Mesothelial cell of epicardium (in vitro differentiated cells): ENCODE results near the gene RNF224. TPM values are rescaled to one million over a fixed set of nuclear protein-coding genes. Genes with fewer than 3 reads are reported as not detected.
"Not testable (repeated sequence)": the region's sequence is repeated elsewhere in the genome, so short reads cannot be mapped to it uniquely, and the experiment has no call there.

Experiments
- DNase-seq, 2 experiments: peaks; one replicate each; pipeline ENCODE4 v3.0.0; 2021; ENCODE audit warnings: low spot score in 2 of 2; ENCODE audit not compliant: unreplicated experiment in 2 of 2
- H3K27ac Mint-ChIP-seq: 2 replicates; pipeline ENCODE4 v1.8.0; 2021; ENCODE audit warnings: mixed read lengths
- H3K27me3 Mint-ChIP-seq: 2 replicates; pipeline ENCODE4 v1.8.0; 2021; ENCODE audit warnings: low read depth, mixed read lengths
- H3K36me3 Mint-ChIP-seq: 2 replicates; pipeline ENCODE4 v1.8.0; 2021; ENCODE audit warnings: mixed read lengths
- H3K4me1 Mint-ChIP-seq: 2 replicates; pipeline ENCODE4 v1.8.0; 2021; ENCODE audit warnings: mixed read lengths
- H3K4me3 Mint-ChIP-seq: 2 replicates; pipeline ENCODE4 v1.8.0; 2021; ENCODE audit warnings: mild to moderate bottlenecking, moderate library complexity, mixed read lengths
- H3K9me3 Mint-ChIP-seq: 2 replicates; pipeline ENCODE4 v1.8.0; 2021; ENCODE audit warnings: mixed read lengths
- CTCF ChIP-seq: fragments of 200-600 bp; sonication (generic); IDR thresholded peaks from one replicate; pipeline ENCODE4 v1.5.0; 2021; ENCODE audit warnings: antibody characterized with exemption; ENCODE audit not compliant: unreplicated experiment
- total RNA-seq: library from RNA; stranded (reverse); gene quantifications from 3 replicates; pipeline ENCODE4 v1.2.1, GENCODE V29; 2021

RNF224 gene
- total RNA-seq, 1 donor from 2014 or later = 0.16 TPM

GRCh38 chr9:137262173-137262908 is 35.0 kb downstream of the RNF224 start:
- H3K27ac Mint-ChIP-seq, H3K4me1 Mint-ChIP-seq, H3K36me3 Mint-ChIP-seq, DNase-seq, H3K4me3 Mint-ChIP-seq, H3K27me3 Mint-ChIP-seq, H3K9me3 Mint-ChIP-seq: not testable (repeated sequence)
- peak; percentile 35 for TF ChIP-seq CTCF

GRCh38 chr9:137262909-137263285 is 35.6 kb downstream of the RNF224 start:
- Mint-ChIP-seq H3K4me1 (no peaks in the 10 kb centered on the region), H3K9me3 (no peaks in the 10 kb centered on the region), H3K4me3 (no peak overlapping the region), H3K27ac (no peak overlapping the region), H3K27me3 (no peaks in the 10 kb centered on the region), H3K36me3 (peaks cover 7% of the 10 kb centered on the region)
- no peak for TF ChIP-seq CTCF
- DNase-seq = no peak

GRCh38 chr9:137263506-137263905 is 36.2 kb downstream of the RNF224 start:
- no peak for TF ChIP-seq CTCF
- Mint-ChIP-seq H3K36me3 (peaks cover 8% of the 10 kb centered on the region), H3K4me3 (no peak overlapping the region), H3K27ac (no peak overlapping the region), H3K9me3 (no peaks in the 10 kb centered on the region), H3K27me3 (no peaks in the 10 kb centered on the region), H3K4me1 (no peaks in the 10 kb centered on the region)
- no peak for DNase-seq

- Mint-ChIP-seq H3K27ac (no peak overlapping the region), H3K4me3 (no peak overlapping the region), H3K27me3 (no peaks in the 10 kb centered on the region), H3K36me3 (peaks cover 10% of the 10 kb centered on the region), H3K9me3 (no peaks in the 10 kb centered on the region), H3K4me1 (no peaks in the 10 kb centered on the region)
- DNase-seq = no peak
- no peak for TF ChIP-seq CTCF
Observed at GRCh38 chr9:137264067-137264466, 36.8 kb downstream of the RNF224 start.

- no peak overlapping the region for H3K4me3 Mint-ChIP-seq
- no peaks in the 10 kb centered on the region for H3K9me3 Mint-ChIP-seq
- H3K27ac Mint-ChIP-seq = no peak overlapping the region
- H3K27me3 Mint-ChIP-seq = no peaks in the 10 kb centered on the region
- peaks cover 17% of the 10 kb centered on the region for H3K36me3 Mint-ChIP-seq
- H3K4me1 Mint-ChIP-seq = no peaks in the 10 kb centered on the region
- no peak for TF ChIP-seq CTCF
- no peak for DNase-seq
Observed at GRCh38 chr9:137265496-137266161, 38.3 kb downstream of the RNF224 start.
